GM13976 (cell line): ENCODE measurements around the gene NAA20.

Experiments used
- DNase-seq: peaks from one replicate; pipeline ENCODE4 v3.0.0; 2012; ENCODE audit warnings: low spot score
- CTCF ChIP-seq: IDR thresholded peaks from 2 replicates; pipeline ENCODE4 v1.5.1; 2012; ENCODE audit warnings: borderline replicate concordance, mild to moderate bottlenecking; ENCODE audit not compliant: insufficient read depth; ENCODE audit errors: extremely low read depth, missing control alignments, control extremely low read depth
- in situ Hi-C: fragments of 300-500 bp; cut with MboI; formaldehyde crosslinking; loops from one replicate; pipeline ENCODE4 v1.12.0; 2022; ENCODE audit warnings: low sequenced_read_pairs, mixed read lengths, inconsistent platforms; ENCODE audit not compliant: unreplicated experiment

The NAA20 gene

GRCh38 chr20:19996222-19996621 is 20.9 kb upstream of the NAA20 start:
- in situ Hi-C loops = no loop called here
- TF ChIP-seq CTCF = no peak
- no peak for DNase-seq

GRCh38 chr20:19996917-19997316 is 20.2 kb upstream of the NAA20 start:
- DNase-seq = no peak
- in situ Hi-C loops = no loop called here
- no peak for TF ChIP-seq CTCF

GRCh38 chr20:19998990-19999705 is 18.0 kb upstream of the NAA20 start:
- TF ChIP-seq CTCF = no peak
- no peak for DNase-seq
- in situ Hi-C loops = no loop called here

GRCh38 chr20:20000211-20000968 is 16.8 kb upstream of the NAA20 start:
- TF ChIP-seq CTCF = no peak
- DNase-seq = no peak
- in situ Hi-C loops = no loop called here

DNA sequence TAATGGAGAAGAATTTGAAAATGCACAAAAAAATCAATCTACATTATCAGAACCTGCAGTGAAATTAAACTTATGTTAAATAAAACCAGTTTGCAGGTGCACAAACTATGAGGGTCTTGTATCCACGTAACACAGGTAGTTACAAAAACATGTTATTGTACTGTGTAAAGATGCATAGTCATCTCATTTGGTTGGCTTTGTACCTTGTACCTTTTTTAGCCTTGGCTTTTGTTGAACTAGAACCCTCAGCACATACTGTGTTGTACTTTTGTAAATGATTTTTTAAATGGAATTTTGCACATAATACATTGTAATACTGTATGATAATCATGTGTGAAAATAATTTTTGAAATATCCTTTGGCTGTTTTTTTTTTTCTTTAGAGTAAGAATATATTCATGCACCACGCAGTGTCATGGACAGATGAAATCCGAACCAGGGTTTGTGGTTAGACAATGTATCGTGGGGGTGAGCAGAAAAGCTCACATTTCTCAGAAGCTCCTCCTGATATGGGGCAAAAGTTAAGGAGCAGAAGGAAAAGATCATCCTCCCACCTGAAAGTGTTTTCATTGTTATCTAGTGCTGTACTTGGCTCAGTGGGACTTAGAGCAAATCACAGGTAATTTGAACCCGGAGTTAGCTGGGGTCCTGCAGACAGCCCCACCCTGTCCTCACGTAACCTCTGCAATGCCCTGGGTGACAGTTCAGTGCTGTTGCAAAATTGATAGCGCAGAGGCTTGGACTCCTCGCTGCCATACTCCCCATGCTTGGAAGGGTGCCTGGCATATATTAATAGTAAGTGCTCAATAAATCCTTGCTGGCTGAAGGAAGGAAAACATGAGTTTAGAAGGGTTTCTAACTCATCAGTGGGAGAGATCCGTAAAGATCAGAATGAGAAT is 14.8 kb upstream of the NAA20 start:
- in situ Hi-C loops = no loop called here
- no peak for TF ChIP-seq CTCF
- DNase-seq = no peak
